C4-2B (cell line): Measurements from ENCODE around the gene ARL8B.
"Not testable (repeated sequence)": the region's sequence is repeated elsewhere in the genome, so short reads cannot be mapped to it uniquely, and the experiment has no call there.

Source experiments
- CTCF ChIP-seq: fragments of 450-650 bp; conservative IDR thresholded peaks from 2 replicates; pipeline ENCODE4 v1.5.1; 2017; ENCODE audit warnings: mild to moderate bottlenecking
- ZFX ChIP-seq: fragments of 450-650 bp; IDR thresholded peaks from 2 replicates; pipeline ENCODE4 v1.6.1; 2017

DNA sequence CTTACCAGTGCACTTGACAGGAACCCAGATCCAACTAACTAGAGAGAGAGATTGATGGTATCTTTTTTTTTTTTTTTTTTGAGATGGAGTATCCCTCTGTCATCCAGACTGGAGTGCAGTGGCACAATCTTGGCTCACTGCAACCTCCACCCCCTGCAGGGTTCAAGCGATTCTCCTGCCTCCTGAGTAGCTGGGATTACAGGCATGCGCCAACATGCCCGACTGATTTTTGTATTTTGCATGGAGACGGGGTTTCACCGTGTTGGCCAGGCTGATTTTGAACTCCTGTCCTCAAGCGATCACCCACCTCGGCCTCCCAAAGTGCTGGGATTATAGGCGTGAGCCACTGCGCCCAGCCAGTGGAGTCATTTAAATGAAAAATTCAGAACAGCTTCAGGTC, 15.7 kb upstream of the ARL8B start:
- not testable (repeated sequence) for TF ChIP-seq CTCF, ZFX
